ENCODE data around the gene APPBP2.
"Not testable (repeated sequence)": the region's sequence is repeated elsewhere in the genome, so short reads cannot be mapped to it uniquely, and the experiment has no call there.

Gene APPBP2

GRCh38 chr17:60495260-60495659 lies 30.8 kb downstream of the APPBP2 start:
- no peak for DNase-seq (ENCODE audit: low read depth)

GRCh38 chr17:60493847-60494321 lies 32.2 kb downstream of the APPBP2 start:
- peak; percentile 68 for DNase-seq (ENCODE audit: low read depth)

- no peak for DNase-seq (ENCODE audit: low read depth)
Observed at GRCh38 chr17:60491771-60492170, 34.3 kb downstream of the APPBP2 start.

GRCh38 chr17:60490594-60490993 lies 35.4 kb downstream of the APPBP2 start:
- DNase-seq (ENCODE audit: low read depth): not testable (repeated sequence)

- no peak for DNase-seq (ENCODE audit: low read depth)
Observed at GRCh38 chr17:60481604-60482003, 44.4 kb downstream of the APPBP2 start.

- DNase-seq (ENCODE audit: low read depth): no peak
Observed at GRCh38 chr17:60473788-60474187, 52.3 kb downstream of the APPBP2 start.

- no peak for DNase-seq (ENCODE audit: low read depth)
Observed at GRCh38 chr17:60472449-60472848, 53.6 kb downstream of the APPBP2 start.

- DNase-seq (ENCODE audit: low read depth): no peak
Observed at GRCh38 chr17:60471451-60471850, 54.6 kb downstream of the APPBP2 start.

- DNase-seq (ENCODE audit: low read depth): no peak
Observed at GRCh38 chr17:60468371-60468770, 57.7 kb downstream of the APPBP2 start.

- no peak for DNase-seq (ENCODE audit: low read depth)
Observed at GRCh38 chr17:60464343-60464742, 61.7 kb downstream of the APPBP2 start.

- no peak for DNase-seq (ENCODE audit: low read depth)
Observed at GRCh38 chr17:60463157-60463835, 62.7 kb downstream of the APPBP2 start.

- DNase-seq (ENCODE audit: low read depth): no peak
Observed at GRCh38 chr17:60461584-60461983, 64.5 kb downstream of the APPBP2 start.

- no peak for DNase-seq (ENCODE audit: low read depth)
Observed at GRCh38 chr17:60457148-60457547, 68.9 kb downstream of the APPBP2 start.

GRCh38 chr17:60455378-60455777 lies 70.7 kb downstream of the APPBP2 start:
- DNase-seq (ENCODE audit: low read depth): peak; percentile 79

GRCh38 chr17:60451965-60452364 lies 74.1 kb downstream of the APPBP2 start:
- DNase-seq (ENCODE audit: low read depth): no peak

GRCh38 chr17:60451071-60451470 lies 75.0 kb downstream of the APPBP2 start:
- no peak for DNase-seq (ENCODE audit: low read depth)

GRCh38 chr17:60447375-60447774 lies 78.7 kb downstream of the APPBP2 start:
- DNase-seq (ENCODE audit: low read depth): no peak

GRCh38 chr17:60445144-60445543 lies 80.9 kb downstream of the APPBP2 start:
- DNase-seq (ENCODE audit: low read depth): no peak

- DNase-seq (ENCODE audit: low read depth): no peak
Observed at GRCh38 chr17:60443713-60444112, 82.3 kb downstream of the APPBP2 start.

GRCh38 chr17:60442271-60443173 lies 83.5 kb downstream of the APPBP2 start:
- peak; percentile 56 for DNase-seq (ENCODE audit: low read depth)

- DNase-seq (ENCODE audit: low read depth): peak; percentile 54
Observed at GRCh38 chr17:60439501-60439900, 86.5 kb downstream of the APPBP2 start.

GRCh38 chr17:60436676-60437075 lies 89.4 kb downstream of the APPBP2 start:
- no peak for DNase-seq (ENCODE audit: low read depth)

Data from amniotic epithelial cell (primary cell).